Spleen (tissue), 11 donors: Measurements from ENCODE around the gene DOCK2. TPM values are rescaled to one million over a fixed set of nuclear protein-coding genes. Genes with fewer than 3 reads are reported as not detected.

Experiments used
- DNase-seq: peaks from one replicate; pipeline ENCODE4 v3.0.0-alpha.2; 2020
- H3K27ac ChIP-seq, 8 donors: fragments of 200-600 bp; sonication (generic) in 7 of 8; 1 replicate in 4 of 8; 2 replicates in 4 of 8; pipeline versions ENCODE4 v1.5.0 to v1.8.0; 2016 to 2021; ENCODE audit warnings: inconsistent platforms in 4 of 8, mild to moderate bottlenecking in 4 of 8, moderate library complexity in 1 of 8
- H3K27me3 ChIP-seq, 7 donors: fragments of 200-600 bp; sonication (generic) in 6 of 7; replicated peaks in 1 of 7; 1 replicate in 4 of 7; 2 replicates in 3 of 7; pipeline versions ENCODE4 v1.5.0 to v1.8.0; 2016 to 2021; ENCODE audit warnings: inconsistent platforms in 3 of 7, mild to moderate bottlenecking in 1 of 7
- H3K36me3 ChIP-seq, 6 donors: fragments of 200-600 bp; sonication (generic) in 5 of 6; 1 replicate in 4 of 6; 2 replicates in 2 of 6; pipeline versions ENCODE4 v1.5.0 to v1.8.0; 2016 to 2021; ENCODE audit warnings: inconsistent platforms in 2 of 6
- H3K4me1 ChIP-seq, 6 donors: fragments of 200-600 bp; sonication (generic) in 5 of 6; 1 replicate in 3 of 6; 2 replicates in 3 of 6; pipeline versions ENCODE4 v1.5.0 to v1.8.0; 2016 to 2021; ENCODE audit warnings: inconsistent platforms in 3 of 6
- H3K4me3 ChIP-seq, 8 donors: fragments of 200-600 bp; sonication (generic) in 7 of 8; 1 replicate in 4 of 8; 2 replicates in 4 of 8; pipeline versions ENCODE4 v1.5.0 to v1.8.0; 2016 to 2021; ENCODE audit warnings: inconsistent platforms in 4 of 8, mild to moderate bottlenecking in 4 of 8, moderate library complexity in 2 of 8
- H3K9me3 ChIP-seq, 8 donors: fragments of 200-600 bp; sonication (generic) in 7 of 8; 1 replicate in 4 of 8; 2 replicates in 4 of 8; pipeline versions ENCODE4 v1.5.0 to v1.8.0; 2016 to 2021; ENCODE audit warnings: inconsistent platforms in 4 of 8
- POLR2A ChIP-seq, 3 donors: fragments of 450-650 bp; IDR thresholded peaks; one replicate each; pipeline ENCODE4 v1.5.1; 2017; ENCODE audit warnings: antibody characterized with exemption in 3 of 3, mild to moderate bottlenecking in 1 of 3
- POLR2AphosphoS5 ChIP-seq, 3 donors: sonication (generic); formaldehyde crosslinking; IDR thresholded peaks; one replicate each; pipeline ENCODE4 v1.5.1; 2017; ENCODE audit warnings: antibody characterized with exemption in 3 of 3
- WGBS, 5 donors: extraction: QIAGEN DNeasy Blood & Tissue Kit in 3 of 5; methylation state at CpG; one replicate each; pipeline versions ENCODE4 v1.1.5 to v1.1.7; 2013 to 2018; 5-methylcytosine and 5-hydroxymethylcytosine counted together
- intact Hi-C: fragments of 100-400 bp; cut with DNase I; formaldehyde crosslinking; loops from one replicate; pipeline ENCODE4 v1.15.0; 2023; ENCODE audit warnings: low total_unique reads
- polyA plus RNA-seq, 3 donors: library from polyadenylated mRNA; stranded (reverse); fragments of 200-250 nt; gene quantifications; one replicate each; pipeline ENCODE4 v1.2.1, GENCODE V29; 2013
- total RNA-seq, 7 donors: library from RNA; depleted of rRNA in 3 of 7; stranded (reverse); fragments of >200 nt in 3 of 7; fragmentation: NEBNext Ultra II Directional in 4 of 7; extraction: Animal tissue kit (Norgen Biotek cat#: 25700) in 4 of 7; gene quantifications; one replicate each; pipeline versions ENCODE4 v1.1.0 to v1.2.1, GENCODE V29; 2016 to 2021
- TF ChIP-seq, protein P1 (sequence below), 11 experiments: fragments of 200-600 bp in 7 of 11; fragments of 450-650 bp in 4 of 11; sonication (generic) in 4 of 11; IDR thresholded peaks in 8 of 11; conservative IDR thresholded peaks in 3 of 11; 1 replicate in 7 of 11; 2 replicates in 4 of 11; pipeline versions ENCODE4 v1.4.0 to v1.8.0; 2016 to 2021; ENCODE audit warnings: antibody characterized with exemption in 11 of 11, inconsistent platforms in 4 of 11, mild to moderate bottlenecking in 1 of 11
- donor health status: healthy with polysubstance abuse.
- donor health status: DM: no; HTN: no; CAD: no; lungs with moderate emphysema.
- donor health status: DM: no; HTN: no; CAD: no.
- donor health status: Bipolar disorder and iron deficiency.
- donor health status: healthy.
- donor health status: DM: no; HTN: no; CAD: no.
- donor health status: DM: yes; HTN: yes; CAD: no.

DOCK2 gene
- total and polyA plus RNA-seq, 10 donors, result 30.6 to 321 (median 198) TPM

DNA sequence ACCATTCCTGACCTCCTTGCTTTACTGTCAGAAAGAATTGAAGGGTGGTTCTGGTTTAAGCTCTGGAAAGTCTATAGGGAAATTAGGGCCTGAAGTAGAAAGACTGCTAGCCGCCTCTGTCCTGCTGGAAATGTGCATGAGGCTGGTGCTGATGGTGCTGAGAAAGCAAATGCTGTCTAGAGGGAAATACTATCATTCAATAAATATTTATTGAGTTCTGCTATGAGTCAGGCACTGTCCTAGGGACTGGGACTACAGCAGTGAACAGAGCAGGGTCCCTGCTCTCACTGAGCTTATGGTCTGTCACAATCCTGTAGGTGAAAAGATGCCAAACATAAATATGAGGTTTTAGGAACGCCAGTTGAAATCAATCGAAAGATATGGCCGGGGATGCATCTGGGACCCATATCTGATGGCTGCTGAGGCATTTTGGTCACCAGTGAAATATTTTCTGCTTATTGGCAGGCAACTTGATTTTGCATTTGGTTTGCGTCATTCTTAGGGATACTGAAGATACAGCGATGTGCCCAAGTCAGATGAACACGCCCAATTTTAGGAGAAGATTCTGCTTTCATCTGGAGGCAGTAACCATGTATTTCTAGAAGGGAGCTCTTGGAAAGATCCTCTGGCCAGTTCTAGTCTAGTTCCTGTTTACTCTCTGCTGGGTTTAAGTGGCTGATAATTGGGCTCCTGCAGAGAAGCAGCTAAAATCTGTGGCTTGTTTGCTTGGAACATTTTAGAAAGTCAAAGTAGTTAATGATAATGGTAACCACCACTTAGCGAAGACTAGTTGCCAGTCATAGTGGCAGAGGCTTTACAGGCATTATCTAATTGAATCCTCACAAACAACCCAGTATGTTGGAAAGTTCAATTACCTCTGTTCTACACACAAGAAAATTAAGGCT, 269.9 kb downstream of the DOCK2 start:
- Histone ChIP-seq H3K27me3 (no peaks in the 10 kb centered on the region), H3K36me3 (peaks cover 0 to 22% (median 0%) of the 10 kb centered on the region in 6 donors), H3K27ac (no peak overlapping the region), H3K9me3 (no peaks in the 10 kb centered on the region), H3K4me3 (no peak overlapping the region), H3K4me1 (peaks cover 0 to 4% (median 0%) of the 10 kb centered on the region in 6 donors)
- intact Hi-C loops, result no loop called here
- WGBS, 5 donors, result 92 to 95% (median 94%) methylated on average over 8 of the region's 8 CpGs
- DNase-seq, result no peak
- no peak for TF ChIP-seq POLR2A (IDR thresholded peaks at IDR 0.05)
- TF ChIP-seq, protein P1, sequence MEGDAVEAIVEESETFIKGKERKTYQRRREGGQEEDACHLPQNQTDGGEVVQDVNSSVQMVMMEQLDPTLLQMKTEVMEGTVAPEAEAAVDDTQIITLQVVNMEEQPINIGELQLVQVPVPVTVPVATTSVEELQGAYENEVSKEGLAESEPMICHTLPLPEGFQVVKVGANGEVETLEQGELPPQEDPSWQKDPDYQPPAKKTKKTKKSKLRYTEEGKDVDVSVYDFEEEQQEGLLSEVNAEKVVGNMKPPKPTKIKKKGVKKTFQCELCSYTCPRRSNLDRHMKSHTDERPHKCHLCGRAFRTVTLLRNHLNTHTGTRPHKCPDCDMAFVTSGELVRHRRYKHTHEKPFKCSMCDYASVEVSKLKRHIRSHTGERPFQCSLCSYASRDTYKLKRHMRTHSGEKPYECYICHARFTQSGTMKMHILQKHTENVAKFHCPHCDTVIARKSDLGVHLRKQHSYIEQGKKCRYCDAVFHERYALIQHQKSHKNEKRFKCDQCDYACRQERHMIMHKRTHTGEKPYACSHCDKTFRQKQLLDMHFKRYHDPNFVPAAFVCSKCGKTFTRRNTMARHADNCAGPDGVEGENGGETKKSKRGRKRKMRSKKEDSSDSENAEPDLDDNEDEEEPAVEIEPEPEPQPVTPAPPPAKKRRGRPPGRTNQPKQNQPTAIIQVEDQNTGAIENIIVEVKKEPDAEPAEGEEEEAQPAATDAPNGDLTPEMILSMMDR (IDR thresholded peaks at IDR 0.05 in 8 of 11, conservative IDR thresholded peaks at IDR 0.05 in 3 of 11), result no peak
- no peak for TF ChIP-seq POLR2AphosphoS5 (IDR thresholded peaks at IDR 0.05)

- intact Hi-C loops, result no loop called here
- DNase-seq, result no peak
- 75 to 100% (median 88%) methylated on average over 1 of the region's 1 CpG for WGBS, 5 donors
Observed at GRCh38 chr5:169908864-169909263, 271.8 kb downstream of the DOCK2 start.

DNA sequence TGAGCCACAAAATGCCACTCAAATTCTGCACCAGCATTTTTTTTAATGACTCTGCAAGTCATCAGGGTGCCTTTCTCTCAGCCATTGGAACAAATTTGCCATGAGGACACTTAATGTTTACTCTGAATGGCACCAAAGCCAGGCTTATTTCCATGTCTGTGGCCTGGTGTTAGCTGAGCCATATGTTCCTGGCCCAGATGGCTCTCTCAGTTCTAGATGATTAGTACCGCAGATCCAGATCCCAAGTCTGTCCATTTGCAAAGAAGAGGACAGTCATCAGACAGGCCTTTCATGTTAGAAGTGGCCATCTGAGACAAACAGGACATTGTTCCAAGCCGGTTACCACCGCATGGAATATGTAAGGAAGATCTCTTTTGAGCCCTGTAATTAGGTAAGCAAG, 272.9 kb downstream of the DOCK2 start:
- intact Hi-C loops, result no loop called here
- H3K36me3 ChIP-seq, result peaks cover 0 to 16% (median 0%) of the 10 kb centered on the region in 6 donors
- H3K27me3 ChIP-seq, result no peaks in the 10 kb centered on the region
- WGBS, 5 donors, result 82 to 98% (median 95%) methylated on average over 3 of the region's 3 CpGs
- no peaks in the 10 kb centered on the region for H3K9me3 ChIP-seq
- H3K4me1 ChIP-seq, result no peaks in the 10 kb centered on the region
- no peak for DNase-seq
- no peak for TF ChIP-seq POLR2AphosphoS5 (IDR thresholded peaks at IDR 0.05)
- H3K27ac ChIP-seq, result no peak overlapping the region
- no peak overlapping the region for H3K4me3 ChIP-seq

More at GRCh38 chr5:169908864-169909263, 271.8 kb downstream of the DOCK2 start:
- H3K36me3 ChIP-seq, result peaks cover 0 to 16% (median 0%) of the 10 kb centered on the region in 6 donors
- no peak overlapping the region for H3K4me3 ChIP-seq
- no peaks in the 10 kb centered on the region for H3K4me1 ChIP-seq
- TF ChIP-seq, protein P1 (IDR thresholded peaks at IDR 0.05 in 8 of 11, conservative IDR thresholded peaks at IDR 0.05 in 3 of 11), result no peak
- TF ChIP-seq POLR2A (IDR thresholded peaks at IDR 0.05) (no peak), POLR2AphosphoS5 (IDR thresholded peaks at IDR 0.05) (no peak)
- H3K27me3 ChIP-seq, result no peaks in the 10 kb centered on the region
- no peaks in the 10 kb centered on the region for H3K9me3 ChIP-seq
- H3K27ac ChIP-seq, result no peak overlapping the region

DNA sequence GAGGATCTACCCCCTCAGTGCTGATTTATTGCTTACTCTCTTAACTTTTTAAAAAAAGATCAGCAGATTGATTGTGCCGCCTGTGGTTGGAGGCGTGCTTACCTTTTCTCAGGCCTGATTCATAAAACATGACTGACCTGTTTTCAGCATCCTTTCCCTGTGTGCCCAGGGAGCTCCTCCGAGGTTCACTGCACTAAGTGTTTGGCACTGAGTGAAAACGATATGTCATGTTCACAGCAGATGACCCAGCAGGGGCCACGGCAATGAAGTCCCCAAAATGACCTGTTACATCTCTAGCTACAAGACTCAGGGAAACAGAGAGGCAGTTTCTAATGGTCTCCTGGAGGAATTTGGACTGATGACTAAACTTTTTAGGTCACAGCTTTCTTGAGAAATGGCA, 273.3 kb downstream of the DOCK2 start:
- TF ChIP-seq, protein P1 (IDR thresholded peaks at IDR 0.05 in 8 of 11, conservative IDR thresholded peaks at IDR 0.05 in 3 of 11), result no peak
- TF ChIP-seq POLR2A (IDR thresholded peaks at IDR 0.05), result no peak
- no peak for TF ChIP-seq POLR2AphosphoS5 (IDR thresholded peaks at IDR 0.05)
- intact Hi-C loops, result no loop called here
- H3K4me1 ChIP-seq, result no peaks in the 10 kb centered on the region
- no peaks in the 10 kb centered on the region for H3K27me3 ChIP-seq
- H3K4me3 ChIP-seq, result no peak overlapping the region
- no peak overlapping the region for H3K27ac ChIP-seq
- WGBS, 5 donors, result 88 to 97% (median 93%) methylated on average over 5 of the region's 5 CpGs
- H3K36me3 ChIP-seq, result peaks cover 0 to 16% (median 0%) of the 10 kb centered on the region in 6 donors
- no peaks in the 10 kb centered on the region for H3K9me3 ChIP-seq
- DNase-seq, result no peak
